Liver (tissue), 9 donors: ENCODE measurements around the gene IRAK1. TPM values are rescaled to one million over a fixed set of nuclear protein-coding genes. Genes with fewer than 3 reads are reported as not detected.
A peak's percentile ranks its signal among the peaks of the same experiment; 100 is the strongest.

Experiments used
- DNase-seq: peaks from one replicate; pipeline ENCODE4 v3.0.0-alpha.2; 2017; ENCODE audit warnings: low spot score
- H3K27ac ChIP-seq, 2 donors: one replicate each; pipeline ENCODE4 v1.7.0; 2013; ENCODE audit warnings: inconsistent platforms in 2 of 2, low read length in 2 of 2, control low read depth in 1 of 2, low read depth in 1 of 2, mild to moderate bottlenecking in 1 of 2
- H3K27me3 ChIP-seq, 4 donors: one replicate each; pipeline versions ENCODE4 v1.6.1 to v1.7.0; 2013; ENCODE audit warnings: low read length in 3 of 4, inconsistent platforms in 1 of 4, mild to moderate bottlenecking in 1 of 4, moderate library complexity in 1 of 4; ENCODE audit not compliant: control insufficient read depth in 4 of 4, insufficient read depth in 4 of 4
- H3K36me3 ChIP-seq, 4 donors: one replicate each; pipeline versions ENCODE4 v1.6.1 to v1.7.0; 2013; ENCODE audit warnings: low read length in 3 of 4, mild to moderate bottlenecking in 3 of 4, low read depth in 1 of 4, moderate library complexity in 1 of 4; ENCODE audit not compliant: control insufficient read depth in 4 of 4, insufficient read depth in 3 of 4
- H3K4me1 ChIP-seq, 4 donors: one replicate each; pipeline versions ENCODE4 v1.6.1 to v1.7.0; 2013; ENCODE audit warnings: low read length in 3 of 4, mild to moderate bottlenecking in 3 of 4, moderate library complexity in 1 of 4; ENCODE audit not compliant: control insufficient read depth in 4 of 4, insufficient read depth in 4 of 4
- H3K4me3 ChIP-seq, 3 donors: one replicate each; pipeline versions ENCODE4 v1.6.1 to v1.7.0; 2013; ENCODE audit warnings: low read length in 3 of 3, control low read depth in 1 of 3, low read depth in 1 of 3, mild to moderate bottlenecking in 1 of 3
- H3K9ac ChIP-seq, 2 donors: one replicate each; pipeline ENCODE4 v1.7.0; 2013; ENCODE audit warnings: low read length in 2 of 2, mild to moderate bottlenecking in 2 of 2, moderate library complexity in 2 of 2, control low read depth in 1 of 2, low read depth in 1 of 2
- H3K9me3 ChIP-seq, 4 donors: one replicate each; pipeline versions ENCODE4 v1.6.1 to v1.7.0; 2013; ENCODE audit warnings: low read length in 3 of 4; ENCODE audit not compliant: control insufficient read depth in 4 of 4
- EGR1 ChIP-seq, 2 donors: IDR thresholded peaks; 2 replicates each; pipeline ENCODE4 v1.6.1; 2016 to 2018; ENCODE audit warnings: antibody characterized with exemption in 2 of 2, low read depth in 2 of 2
- FOXA2 ChIP-seq: IDR thresholded peaks from 2 replicates; pipeline ENCODE4 v1.6.1; 2016; ENCODE audit warnings: antibody characterized with exemption
- GABPA ChIP-seq, 2 donors: IDR thresholded peaks in 1 of 2; conservative IDR thresholded peaks in 1 of 2; 2 replicates each; pipeline ENCODE4 v1.6.1; 2016; ENCODE audit warnings: antibody characterized with exemption in 2 of 2, mild to moderate bottlenecking in 1 of 2, moderate library complexity in 1 of 2
- HNF4A ChIP-seq, 2 donors: conservative IDR thresholded peaks; 2 replicates each; pipeline ENCODE4 v1.6.1; 2016; ENCODE audit warnings: antibody characterized with exemption in 2 of 2, mild to moderate bottlenecking in 2 of 2
- HNF4G ChIP-seq: IDR thresholded peaks from 2 replicates; pipeline ENCODE4 v1.6.1; 2016; ENCODE audit warnings: antibody characterized with exemption
- JUND ChIP-seq, 2 donors: IDR thresholded peaks; 2 replicates each; pipeline ENCODE4 v1.6.1; 2016; ENCODE audit warnings: antibody characterized with exemption in 2 of 2
- MAX ChIP-seq: IDR thresholded peaks from 2 replicates; pipeline ENCODE4 v1.6.1; 2016; ENCODE audit warnings: antibody characterized with exemption
- RAD21 ChIP-seq, 2 donors: IDR thresholded peaks; 2 replicates each; pipeline ENCODE4 v1.6.1; 2016; ENCODE audit warnings: antibody characterized with exemption in 2 of 2, mild to moderate bottlenecking in 2 of 2
- SP1 ChIP-seq: IDR thresholded peaks from 2 replicates; pipeline ENCODE4 v1.6.1; 2018; ENCODE audit warnings: antibody characterized with exemption, mild to moderate bottlenecking
- TAF1 ChIP-seq: conservative IDR thresholded peaks from 2 replicates; pipeline ENCODE4 v1.6.1; 2016; ENCODE audit warnings: antibody characterized with exemption, mild to moderate bottlenecking
- YY1 ChIP-seq: IDR thresholded peaks from 2 replicates; pipeline ENCODE4 v1.6.1; 2016; ENCODE audit warnings: antibody characterized with exemption, mild to moderate bottlenecking
- WGBS: extraction: QIAGEN DNeasy Blood & Tissue Kit; methylation state at CpG from one replicate; pipeline ENCODE4 v1.1.7; 2013; 5-methylcytosine and 5-hydroxymethylcytosine counted together
- polyA plus RNA-seq, 2 donors: library from polyadenylated mRNA; stranded (reverse) in 1 of 2; unstranded in 1 of 2; fragments of 200-250 nt in 1 of 2; fragments of >200 nt in 1 of 2; fragmentation: Nextera tagmentation in 1 of 2; extraction: Ambion mirVana in 1 of 2; gene quantifications; one replicate each; pipeline versions ENCODE4 v1.2.1 to v1.2.3, GENCODE V29; 2013 to 2015
- total RNA-seq, 2 donors: library from RNA; depleted of rRNA; stranded (reverse); fragments of >200 nt; gene quantifications; one replicate each; pipeline ENCODE4 v1.2.3, GENCODE V29; 2014
- TF ChIP-seq, protein P1 (sequence below): IDR thresholded peaks from 2 replicates; pipeline ENCODE4 v1.6.1; 2016; ENCODE audit warnings: antibody characterized with exemption, mild to moderate bottlenecking
- TF ChIP-seq, protein P2 (sequence below): fragments of 150-350 bp; IDR thresholded peaks from 2 replicates; pipeline ENCODE4 v1.5.1; 2017; ENCODE audit warnings: improper control_type of control experiment, low read depth, low read length; ENCODE audit not compliant: missing input control
- TF ChIP-seq, protein P3 (sequence below): IDR thresholded peaks from 2 replicates; pipeline ENCODE4 v1.6.1; 2016; ENCODE audit warnings: antibody characterized with exemption
- donor health status: healthy.
- donor health status: healthy.
- donor health status: healthy.
- donor health status: healthy.
- donor health status: healthy.

IRAK1 gene
- total and polyA plus RNA-seq, 4 donors: 17.6 to 55.8 (median 27.4) TPM

GRCh38 chrX:154056770-154057241 lies 37.1 kb upstream of the IRAK1 start (continued):
- TF ChIP-seq, protein P1, sequence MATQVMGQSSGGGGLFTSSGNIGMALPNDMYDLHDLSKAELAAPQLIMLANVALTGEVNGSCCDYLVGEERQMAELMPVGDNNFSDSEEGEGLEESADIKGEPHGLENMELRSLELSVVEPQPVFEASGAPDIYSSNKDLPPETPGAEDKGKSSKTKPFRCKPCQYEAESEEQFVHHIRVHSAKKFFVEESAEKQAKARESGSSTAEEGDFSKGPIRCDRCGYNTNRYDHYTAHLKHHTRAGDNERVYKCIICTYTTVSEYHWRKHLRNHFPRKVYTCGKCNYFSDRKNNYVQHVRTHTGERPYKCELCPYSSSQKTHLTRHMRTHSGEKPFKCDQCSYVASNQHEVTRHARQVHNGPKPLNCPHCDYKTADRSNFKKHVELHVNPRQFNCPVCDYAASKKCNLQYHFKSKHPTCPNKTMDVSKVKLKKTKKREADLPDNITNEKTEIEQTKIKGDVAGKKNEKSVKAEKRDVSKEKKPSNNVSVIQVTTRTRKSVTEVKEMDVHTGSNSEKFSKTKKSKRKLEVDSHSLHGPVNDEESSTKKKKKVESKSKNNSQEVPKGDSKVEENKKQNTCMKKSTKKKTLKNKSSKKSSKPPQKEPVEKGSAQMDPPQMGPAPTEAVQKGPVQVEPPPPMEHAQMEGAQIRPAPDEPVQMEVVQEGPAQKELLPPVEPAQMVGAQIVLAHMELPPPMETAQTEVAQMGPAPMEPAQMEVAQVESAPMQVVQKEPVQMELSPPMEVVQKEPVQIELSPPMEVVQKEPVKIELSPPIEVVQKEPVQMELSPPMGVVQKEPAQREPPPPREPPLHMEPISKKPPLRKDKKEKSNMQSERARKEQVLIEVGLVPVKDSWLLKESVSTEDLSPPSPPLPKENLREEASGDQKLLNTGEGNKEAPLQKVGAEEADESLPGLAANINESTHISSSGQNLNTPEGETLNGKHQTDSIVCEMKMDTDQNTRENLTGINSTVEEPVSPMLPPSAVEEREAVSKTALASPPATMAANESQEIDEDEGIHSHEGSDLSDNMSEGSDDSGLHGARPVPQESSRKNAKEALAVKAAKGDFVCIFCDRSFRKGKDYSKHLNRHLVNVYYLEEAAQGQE: no peak
- TF ChIP-seq YY1 (peak; percentile 29), JUND (IDR thresholded peaks at IDR 0.05) (peak in 1 of 2 donors; percentile 43), TAF1 (no peak), HNF4G (peak; percentile 41), EGR1 (IDR thresholded peaks at IDR 0.05; ENCODE audit: low read depth in 2 of 2) (peak in 1 of 2 donors; percentile 17)
- TF ChIP-seq, protein P2, sequence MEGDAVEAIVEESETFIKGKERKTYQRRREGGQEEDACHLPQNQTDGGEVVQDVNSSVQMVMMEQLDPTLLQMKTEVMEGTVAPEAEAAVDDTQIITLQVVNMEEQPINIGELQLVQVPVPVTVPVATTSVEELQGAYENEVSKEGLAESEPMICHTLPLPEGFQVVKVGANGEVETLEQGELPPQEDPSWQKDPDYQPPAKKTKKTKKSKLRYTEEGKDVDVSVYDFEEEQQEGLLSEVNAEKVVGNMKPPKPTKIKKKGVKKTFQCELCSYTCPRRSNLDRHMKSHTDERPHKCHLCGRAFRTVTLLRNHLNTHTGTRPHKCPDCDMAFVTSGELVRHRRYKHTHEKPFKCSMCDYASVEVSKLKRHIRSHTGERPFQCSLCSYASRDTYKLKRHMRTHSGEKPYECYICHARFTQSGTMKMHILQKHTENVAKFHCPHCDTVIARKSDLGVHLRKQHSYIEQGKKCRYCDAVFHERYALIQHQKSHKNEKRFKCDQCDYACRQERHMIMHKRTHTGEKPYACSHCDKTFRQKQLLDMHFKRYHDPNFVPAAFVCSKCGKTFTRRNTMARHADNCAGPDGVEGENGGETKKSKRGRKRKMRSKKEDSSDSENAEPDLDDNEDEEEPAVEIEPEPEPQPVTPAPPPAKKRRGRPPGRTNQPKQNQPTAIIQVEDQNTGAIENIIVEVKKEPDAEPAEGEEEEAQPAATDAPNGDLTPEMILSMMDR: no peak

- Histone ChIP-seq H3K27ac (no peak overlapping the region), H3K9ac (no peak overlapping the region), H3K4me1 (peaks cover 7 to 27% (median 21%) of the 10 kb centered on the region in 4 donors), H3K27me3 (peaks cover 0 to 3% (median 0%) of the 10 kb centered on the region in 4 donors), H3K36me3 (no peaks in the 10 kb centered on the region), H3K4me3 (no peak overlapping the region), H3K9me3 (no peaks in the 10 kb centered on the region)
- TF ChIP-seq SP1 (no peak), FOXA2 (no peak), RAD21 (IDR thresholded peaks at IDR 0.05) (peak; percentile 69 to 77), JUND (IDR thresholded peaks at IDR 0.05) (no peak)
- TF ChIP-seq, protein P2: peak; percentile 58
- peak; percentile 70 for DNase-seq
- 39% methylated on average over 8 of the region's 8 CpGs for WGBS
Observed at GRCh38 chrX:154051201-154051810, 31.6 kb upstream of the IRAK1 start.

- Histone ChIP-seq H3K4me3 (no peak overlapping the region), H3K4me1 (peaks cover 7 to 26% (median 21%) of the 10 kb centered on the region in 4 donors), H3K27ac (peak overlapping the region in 1 of 2 donors; percentile 53), H3K27me3 (peaks cover 0 to 3% (median 0%) of the 10 kb centered on the region in 4 donors), H3K36me3 (no peaks in the 10 kb centered on the region), H3K9me3 (no peaks in the 10 kb centered on the region), H3K9ac (no peak overlapping the region)
- DNase-seq: no peak
- 85% methylated on average over 7 of the region's 7 CpGs for WGBS
- no peak for TF ChIP-seq SP1
- TF ChIP-seq, protein P1: no peak
- TF ChIP-seq GABPA (IDR thresholded peaks at IDR 0.05 in 1 of 2, conservative IDR thresholded peaks at IDR 0.05 in 1 of 2): no peak
- TF ChIP-seq JUND (IDR thresholded peaks at IDR 0.05): no peak
- no peak for TF ChIP-seq TAF1
- TF ChIP-seq EGR1 (IDR thresholded peaks at IDR 0.05; ENCODE audit: low read depth in 2 of 2): no peak
- TF ChIP-seq, protein P3, sequence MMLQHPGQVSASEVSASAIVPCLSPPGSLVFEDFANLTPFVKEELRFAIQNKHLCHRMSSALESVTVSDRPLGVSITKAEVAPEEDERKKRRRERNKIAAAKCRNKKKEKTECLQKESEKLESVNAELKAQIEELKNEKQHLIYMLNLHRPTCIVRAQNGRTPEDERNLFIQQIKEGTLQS: no peak
- no peak for TF ChIP-seq RAD21 (IDR thresholded peaks at IDR 0.05)
- TF ChIP-seq YY1: no peak
- TF ChIP-seq MAX: no peak
- TF ChIP-seq HNF4A (conservative IDR thresholded peaks at IDR 0.05): no peak
Observed at GRCh38 chrX:154050113-154050495, 30.4 kb upstream of the IRAK1 start.
